Measurements from ENCODE around the gene TACR1.

TACR1 gene

DNA sequence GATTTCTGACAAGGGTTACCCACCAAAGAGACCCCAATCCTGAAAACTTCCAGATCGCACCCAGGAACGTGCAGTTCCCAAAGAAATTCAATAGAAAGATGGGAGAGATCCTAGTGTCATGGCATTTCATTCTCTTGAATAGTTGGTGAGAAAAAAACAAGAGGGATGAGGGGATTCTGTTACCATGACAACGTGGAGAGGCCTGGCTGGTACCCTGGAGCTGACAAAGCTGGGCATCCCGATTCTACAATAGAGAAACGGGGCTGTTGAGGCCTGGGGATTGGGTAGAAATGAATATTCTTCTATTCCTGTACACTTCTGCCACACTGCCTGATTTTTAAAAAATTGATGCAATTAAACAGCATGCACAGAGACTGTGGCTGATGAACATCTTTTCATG lies 199.9 kb downstream of the TACR1 start:
- Histone ChIP-seq H3K36me3 (ENCODE audit: insufficient read depth, low read length) (peaks cover 5% of the 10 kb centered on the region; the same call in 1 of the 2 replicates), H3K79me2 (ENCODE audit: control insufficient read depth, insufficient read depth, low read length, unreplicated experiment) (no peaks in the 10 kb centered on the region), H2AFZ (ENCODE audit: low read length, unreplicated experiment) (no peak overlapping the region), H3K4me1 (ENCODE audit: control insufficient read depth, insufficient read depth, low read length, unreplicated experiment) (no peaks in the 10 kb centered on the region), H3K27me3 (ENCODE audit: insufficient read depth, low read length) (no peaks in the 10 kb centered on the region), H3K4me3 (ENCODE audit: low read depth, low read length) (no peak overlapping the region), H3K27ac (ENCODE audit: low read depth, low read length) (no peak overlapping the region)

Measured in ACC112 (cell line).